Activated naive CD8-positive, alpha-beta T cell treated with anti-CD3 and anti-CD28 coated beads for 36 hours (primary cell): ENCODE results near the gene RGS16. TPM values are rescaled to one million over a fixed set of nuclear protein-coding genes. Genes with fewer than 3 reads are reported as not detected.
A peak's percentile ranks its signal among the peaks of the same experiment; 100 is the strongest.

Experiments used
- DNase-seq: peaks from one replicate; pipeline ENCODE4 v3.0.0; 2021
- H3K27ac Mint-ChIP-seq: one replicate; pipeline ENCODE4 v1.8.0; 2022; ENCODE audit warnings: mild to moderate bottlenecking, moderate library complexity, mixed read lengths
- H3K27me3 Mint-ChIP-seq: one replicate; pipeline ENCODE4 v1.8.0; 2022; ENCODE audit warnings: mild to moderate bottlenecking, mixed read lengths
- H3K36me3 Mint-ChIP-seq: one replicate; pipeline ENCODE4 v1.8.0; 2021; ENCODE audit warnings: mild to moderate bottlenecking, mixed read lengths
- H3K4me1 Mint-ChIP-seq: one replicate; pipeline ENCODE4 v1.8.0; 2021; ENCODE audit warnings: mixed read lengths
- H3K4me3 Mint-ChIP-seq: one replicate; pipeline ENCODE4 v1.8.0; 2022; ENCODE audit warnings: mild to moderate bottlenecking, moderate library complexity, mixed read lengths
- H3K9me3 Mint-ChIP-seq: one replicate; pipeline ENCODE4 v1.8.0; 2022; ENCODE audit warnings: mixed read lengths
- total RNA-seq, 2 experiments: library from RNA; stranded (reverse); gene quantifications; one replicate each; pipeline ENCODE4 v1.2.3, GENCODE V29; 2021

Gene RGS16
- total RNA-seq, 2 experiments from 2014 or later = 68.1 to 70.7 TPM

DNA sequence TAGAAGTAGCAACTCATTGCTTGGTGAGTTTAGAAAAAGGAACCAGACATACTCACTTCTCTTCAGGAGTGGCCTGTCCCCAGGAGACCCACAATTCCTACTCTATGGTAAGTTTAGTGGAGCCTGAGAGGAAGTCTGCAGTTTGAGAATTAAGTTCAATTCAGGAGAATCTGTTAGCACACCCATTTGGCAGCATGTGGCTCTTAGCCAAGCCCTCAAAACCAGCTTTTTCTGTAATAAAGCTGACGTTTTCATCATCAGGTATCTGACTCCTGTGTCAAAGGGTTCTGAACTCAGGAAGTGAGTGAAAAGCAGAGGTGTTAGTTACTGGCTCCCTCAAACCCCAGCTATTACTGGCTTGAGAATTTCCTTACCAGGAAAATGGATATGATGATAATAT, 20.4 kb upstream of the RGS16 start:
- Mint-ChIP-seq H3K36me3 (peaks cover 4% of the 10 kb centered on the region), H3K4me1 (peaks cover 77% of the 10 kb centered on the region)

DNA sequence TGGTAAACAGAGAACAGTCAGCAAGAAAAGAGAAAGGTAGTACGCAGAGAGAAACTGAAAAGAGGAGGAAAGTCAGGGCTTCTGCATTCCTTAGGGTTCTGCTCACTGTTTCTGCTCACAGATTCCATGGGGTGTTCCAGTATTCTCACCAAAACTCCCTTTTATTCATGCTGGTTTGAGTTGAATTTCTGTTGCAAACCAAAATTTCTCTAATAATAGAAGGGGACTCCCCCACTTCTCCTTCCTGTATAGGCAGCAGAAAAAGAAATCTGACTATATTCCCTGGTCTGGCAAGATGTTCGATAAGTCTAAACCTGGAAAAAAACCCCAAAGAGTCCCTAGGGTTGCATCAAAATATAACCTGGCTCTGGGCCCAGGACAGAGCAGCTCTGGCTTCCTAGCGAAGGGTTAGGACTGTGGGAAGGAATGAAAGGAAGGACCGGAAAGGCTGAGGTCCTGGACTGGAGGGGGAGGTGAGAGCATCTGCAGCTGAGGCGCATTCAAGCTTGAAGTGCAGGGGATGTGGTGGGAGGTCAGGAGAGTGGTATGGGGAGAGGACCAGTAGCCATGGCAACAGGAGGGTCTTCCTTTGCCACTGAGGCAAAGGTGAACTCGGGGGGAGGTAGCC, 18.8 kb upstream of the RGS16 start:
- peaks cover 80% of the 10 kb centered on the region for H3K4me1 Mint-ChIP-seq
- H3K36me3 Mint-ChIP-seq = peaks cover 4% of the 10 kb centered on the region
- H3K27ac Mint-ChIP-seq = no peak overlapping the region
- H3K9me3 Mint-ChIP-seq = peaks cover 10% of the 10 kb centered on the region
- H3K27me3 Mint-ChIP-seq = peaks cover 20% of the 10 kb centered on the region
- peak overlapping the region; percentile 11 for H3K4me3 Mint-ChIP-seq
- no peak for DNase-seq

More for the DNA sequence above, 20.4 kb upstream of the RGS16 start:
- H3K27me3 Mint-ChIP-seq = peaks cover 20% of the 10 kb centered on the region
- DNase-seq = no peak
- H3K9me3 Mint-ChIP-seq = peaks cover 7% of the 10 kb centered on the region
- no peak overlapping the region for H3K4me3 Mint-ChIP-seq
- H3K27ac Mint-ChIP-seq = peak overlapping the region; percentile 58

DNA sequence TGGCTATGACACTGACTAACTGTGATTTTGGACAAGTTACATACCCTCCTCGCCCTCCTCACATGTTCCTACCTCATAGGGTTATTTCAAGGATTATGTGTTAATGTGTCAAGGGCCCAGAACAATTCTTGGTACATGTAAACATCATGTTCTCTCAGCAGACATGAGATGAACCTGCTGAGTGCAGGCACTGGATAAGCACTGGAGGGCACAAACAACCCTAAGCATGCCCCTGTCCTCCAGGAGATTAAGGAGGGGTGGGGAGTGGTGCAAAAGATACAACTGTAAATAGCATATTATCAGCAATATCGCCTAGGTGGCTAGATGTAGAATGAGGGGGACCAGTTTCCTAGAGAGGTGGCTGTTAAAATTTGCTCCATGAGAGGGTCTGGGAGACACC, 17.7 kb upstream of the RGS16 start:
- H3K36me3 Mint-ChIP-seq = peaks cover 4% of the 10 kb centered on the region
- peaks cover 10% of the 10 kb centered on the region for H3K9me3 Mint-ChIP-seq
- peaks cover 88% of the 10 kb centered on the region for H3K4me1 Mint-ChIP-seq
- DNase-seq = no peak
- no peak overlapping the region for H3K4me3 Mint-ChIP-seq
- no peak overlapping the region for H3K27ac Mint-ChIP-seq
- peaks cover 10% of the 10 kb centered on the region for H3K27me3 Mint-ChIP-seq

DNA sequence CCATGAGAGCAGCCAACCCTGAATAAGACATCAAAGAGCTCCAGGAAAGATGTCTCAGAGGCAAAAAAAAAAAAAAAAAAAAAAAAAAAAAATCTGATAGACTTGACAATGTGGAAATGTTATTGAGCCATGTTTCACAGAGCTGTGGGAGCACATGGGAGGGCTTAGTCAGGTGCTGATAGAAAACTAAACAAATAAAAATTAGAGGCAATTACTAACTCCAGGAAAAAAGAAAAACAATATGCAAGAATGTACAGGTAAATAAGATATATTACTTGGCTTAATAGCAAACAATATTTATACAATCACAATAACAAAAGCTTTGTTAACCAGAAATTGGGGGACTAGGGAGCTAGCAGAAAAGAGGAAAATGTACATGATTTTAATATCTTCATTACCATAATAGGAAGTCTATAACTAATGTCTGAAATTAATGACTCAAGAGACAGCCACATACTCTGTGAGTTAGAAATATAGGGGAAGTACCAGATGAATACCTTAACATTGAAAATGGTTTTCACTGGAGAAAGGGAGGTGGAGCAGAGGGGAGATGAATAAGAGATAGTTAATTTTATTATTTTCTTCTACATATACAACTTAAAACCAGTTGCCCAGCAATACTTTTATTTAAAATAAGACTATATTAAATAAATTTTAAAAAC, 16.9 kb upstream of the RGS16 start:
- peaks cover 11% of the 10 kb centered on the region for H3K9me3 Mint-ChIP-seq
- H3K4me3 Mint-ChIP-seq = peak overlapping the region; percentile 6
- peaks cover 4% of the 10 kb centered on the region for H3K36me3 Mint-ChIP-seq
- peaks cover 88% of the 10 kb centered on the region for H3K4me1 Mint-ChIP-seq
- peaks cover 12% of the 10 kb centered on the region for H3K27me3 Mint-ChIP-seq
- peak overlapping the region; percentile 81 for H3K27ac Mint-ChIP-seq
- DNase-seq = no peak

DNA sequence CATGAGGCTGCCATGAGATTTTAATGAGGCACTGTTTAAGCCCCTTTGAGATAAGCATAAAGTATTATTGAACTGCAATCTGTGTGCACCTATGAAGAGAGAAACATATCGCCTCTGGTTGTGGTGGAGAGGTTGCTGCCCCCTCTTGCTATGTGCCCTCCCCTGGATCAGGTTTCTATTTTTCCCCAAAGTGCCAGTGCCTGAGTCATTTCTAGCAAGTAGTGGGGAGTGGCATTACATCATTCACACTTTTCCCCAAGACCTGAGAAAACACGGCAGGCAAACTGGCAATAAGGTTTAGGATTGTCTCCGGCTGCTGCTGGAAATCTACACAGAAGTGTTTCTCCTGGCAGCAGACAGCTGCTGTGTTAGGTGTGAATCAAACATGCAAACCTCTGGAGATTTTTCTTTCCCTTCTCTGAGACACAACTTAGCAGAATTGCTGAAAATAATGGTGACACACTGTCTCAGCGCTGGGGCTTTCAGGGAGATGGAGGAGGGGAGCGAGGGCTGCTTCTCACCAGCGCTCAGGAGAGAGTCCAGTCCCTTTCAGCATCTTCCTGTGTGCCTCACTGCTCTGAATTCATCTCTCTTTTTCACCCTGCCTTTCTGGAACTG, 13.7 kb upstream of the RGS16 start:
- Mint-ChIP-seq H3K4me1 (peaks cover 82% of the 10 kb centered on the region), H3K27me3 (peaks cover 26% of the 10 kb centered on the region)

DNA sequence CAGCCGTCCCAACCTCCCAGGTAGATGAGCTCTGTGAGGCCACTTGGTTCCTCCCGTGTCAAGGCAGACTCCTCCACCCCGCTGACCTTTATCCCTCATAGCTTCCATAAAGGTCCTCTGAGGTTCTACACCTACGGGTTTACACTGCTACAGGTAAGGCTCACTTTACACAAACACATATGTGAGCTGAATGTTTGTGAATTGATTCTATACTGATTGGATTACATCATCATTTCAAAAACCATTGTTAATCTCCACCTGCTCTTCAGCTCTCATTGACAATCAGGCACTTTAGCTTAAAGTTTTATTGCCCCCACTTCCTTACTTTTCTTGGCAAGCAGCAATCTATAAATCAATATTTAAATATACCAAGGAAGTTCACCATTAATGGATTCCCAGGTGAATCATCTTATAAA, 12.8 kb upstream of the RGS16 start:
- H3K27ac Mint-ChIP-seq = peak overlapping the region; percentile 88
- peaks cover 5% of the 10 kb centered on the region for H3K36me3 Mint-ChIP-seq
- peaks cover 35% of the 10 kb centered on the region for H3K27me3 Mint-ChIP-seq
- H3K4me3 Mint-ChIP-seq = no peak overlapping the region
- DNase-seq = no peak
- H3K9me3 Mint-ChIP-seq = peaks cover 12% of the 10 kb centered on the region
- H3K4me1 Mint-ChIP-seq = peaks cover 79% of the 10 kb centered on the region

More for the DNA sequence above, 13.7 kb upstream of the RGS16 start:
- DNase-seq = peak; percentile 26
- Mint-ChIP-seq H3K4me3 (peak overlapping the region; percentile 22), H3K36me3 (peaks cover 5% of the 10 kb centered on the region), H3K9me3 (peaks cover 12% of the 10 kb centered on the region), H3K27ac (peak overlapping the region; percentile 88)

DNA sequence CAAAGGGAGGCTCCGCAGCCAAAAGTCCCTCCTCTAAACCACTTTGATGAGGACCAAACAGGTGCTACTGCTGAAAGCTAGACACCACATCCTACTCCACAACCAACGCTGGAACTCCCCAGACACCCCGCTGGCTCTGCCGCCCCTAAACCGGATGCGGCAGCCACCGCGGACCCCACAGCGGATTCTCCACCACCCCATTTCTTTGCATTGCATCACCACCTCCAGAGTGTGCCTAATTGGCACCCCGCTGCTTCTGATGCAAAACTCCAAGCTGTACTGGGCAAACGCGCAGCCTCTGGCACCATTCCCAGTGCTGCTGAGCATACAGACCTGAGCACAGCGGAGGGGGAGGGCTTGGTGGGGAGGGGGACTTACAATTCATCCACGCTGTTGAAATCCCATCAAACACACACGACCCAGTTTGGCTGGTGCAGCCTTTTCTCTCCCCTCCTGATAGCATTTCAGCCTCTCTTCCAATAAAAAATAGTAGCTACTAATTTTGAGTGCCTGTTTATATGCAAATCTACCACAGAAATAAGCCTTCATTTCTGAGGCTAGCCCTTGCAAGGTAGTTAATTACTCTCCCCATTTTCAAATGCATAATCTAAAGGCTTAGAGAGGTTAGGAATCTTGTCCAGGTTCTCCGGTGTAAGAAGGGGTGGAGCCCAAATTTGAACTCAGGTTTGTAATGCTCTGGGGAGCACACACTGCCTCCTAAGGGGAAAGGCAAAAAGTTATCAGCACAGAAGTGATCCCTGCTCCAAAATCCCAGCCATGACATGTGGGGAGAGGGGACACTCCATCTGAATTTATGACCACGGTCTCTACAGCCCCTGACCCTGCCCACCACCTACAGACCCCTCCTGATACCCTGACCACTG, 12.2 kb upstream of the RGS16 start:
- peaks cover 41% of the 10 kb centered on the region for H3K27me3 Mint-ChIP-seq
- peaks cover 74% of the 10 kb centered on the region for H3K4me1 Mint-ChIP-seq
- peak; percentile 91 for DNase-seq
- peaks cover 5% of the 10 kb centered on the region for H3K36me3 Mint-ChIP-seq
- H3K9me3 Mint-ChIP-seq = peaks cover 12% of the 10 kb centered on the region
- H3K27ac Mint-ChIP-seq = peak overlapping the region; percentile 88
- peak overlapping the region; percentile 71 for H3K4me3 Mint-ChIP-seq

DNA sequence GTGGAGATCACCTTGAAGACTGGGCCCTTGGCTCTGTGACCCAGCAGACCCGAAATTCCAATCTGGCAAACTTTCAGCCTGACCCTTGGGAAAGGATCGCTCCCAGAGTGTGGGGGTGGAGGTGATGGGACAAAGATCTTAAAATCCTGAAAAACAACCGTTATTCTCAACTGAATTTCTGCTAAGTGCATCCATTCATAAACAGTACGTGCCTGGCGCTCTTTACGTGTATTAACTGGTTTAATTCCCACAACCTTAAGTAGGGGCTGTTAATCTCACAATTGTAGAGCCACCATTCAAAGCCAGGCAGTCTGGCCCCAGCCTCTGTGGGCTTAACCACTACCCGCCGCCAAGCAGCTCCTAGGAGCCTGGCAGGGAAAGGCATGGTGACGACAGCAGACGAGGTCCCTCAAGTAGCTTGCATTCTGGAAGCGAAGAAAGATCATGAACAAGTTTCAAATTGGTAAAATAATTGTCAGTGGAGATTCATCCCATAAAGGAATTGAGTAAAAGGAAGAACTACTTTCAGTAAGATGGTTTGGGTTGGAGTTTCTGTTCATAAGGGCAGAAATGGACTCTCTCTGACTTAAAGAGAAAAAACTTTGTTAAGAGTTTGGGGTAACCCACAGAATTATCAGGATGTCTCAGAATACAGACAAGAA, 11.4 kb upstream of the RGS16 start:
- H3K27ac Mint-ChIP-seq = peak overlapping the region; percentile 88
- peaks cover 47% of the 10 kb centered on the region for H3K27me3 Mint-ChIP-seq
- DNase-seq = peak; percentile 73
- peaks cover 6% of the 10 kb centered on the region for H3K9me3 Mint-ChIP-seq
- peaks cover 4% of the 10 kb centered on the region for H3K36me3 Mint-ChIP-seq
- peak overlapping the region; percentile 71 for H3K4me3 Mint-ChIP-seq
- H3K4me1 Mint-ChIP-seq = peaks cover 70% of the 10 kb centered on the region

DNA sequence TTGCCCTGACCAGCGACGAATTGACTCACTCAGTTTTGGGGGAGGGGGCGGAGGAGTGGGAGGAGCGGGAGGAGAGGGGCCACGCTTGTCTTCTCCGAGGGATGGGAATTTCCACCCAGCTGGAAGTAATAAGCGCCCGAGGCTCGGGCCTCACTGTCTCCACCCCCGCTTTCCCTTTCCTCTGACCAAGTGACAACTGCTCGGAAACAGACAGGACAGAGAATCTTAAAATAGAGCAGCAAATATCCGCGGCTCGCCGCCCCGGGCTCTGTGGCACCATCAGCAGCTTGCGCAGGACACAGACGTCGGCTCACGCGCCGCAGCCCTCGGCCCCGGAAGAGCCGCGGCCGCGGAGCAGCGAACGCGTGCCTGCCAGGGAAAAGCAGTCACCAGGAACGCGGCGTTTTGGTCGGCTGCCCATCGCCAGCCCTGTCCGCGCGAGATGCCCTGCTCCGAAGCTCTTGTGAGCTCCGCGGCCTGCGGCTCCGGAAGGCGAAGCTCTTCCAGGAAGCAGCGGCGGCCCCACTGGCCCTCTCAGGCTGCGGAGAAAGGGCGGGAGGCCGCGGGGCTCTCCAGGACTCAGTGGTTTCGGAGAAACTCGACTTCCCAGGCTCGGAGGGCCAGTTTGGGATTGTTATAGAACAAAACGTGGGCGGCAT, 10.7 kb upstream of the RGS16 start:
- H3K9me3 Mint-ChIP-seq = peaks cover 6% of the 10 kb centered on the region
- peak overlapping the region; percentile 71 for H3K4me3 Mint-ChIP-seq
- H3K36me3 Mint-ChIP-seq = peaks cover 1% of the 10 kb centered on the region
- peaks cover 47% of the 10 kb centered on the region for H3K27me3 Mint-ChIP-seq
- H3K4me1 Mint-ChIP-seq = peaks cover 68% of the 10 kb centered on the region
- DNase-seq = peak; percentile 74
- peak overlapping the region; percentile 88 for H3K27ac Mint-ChIP-seq

DNA sequence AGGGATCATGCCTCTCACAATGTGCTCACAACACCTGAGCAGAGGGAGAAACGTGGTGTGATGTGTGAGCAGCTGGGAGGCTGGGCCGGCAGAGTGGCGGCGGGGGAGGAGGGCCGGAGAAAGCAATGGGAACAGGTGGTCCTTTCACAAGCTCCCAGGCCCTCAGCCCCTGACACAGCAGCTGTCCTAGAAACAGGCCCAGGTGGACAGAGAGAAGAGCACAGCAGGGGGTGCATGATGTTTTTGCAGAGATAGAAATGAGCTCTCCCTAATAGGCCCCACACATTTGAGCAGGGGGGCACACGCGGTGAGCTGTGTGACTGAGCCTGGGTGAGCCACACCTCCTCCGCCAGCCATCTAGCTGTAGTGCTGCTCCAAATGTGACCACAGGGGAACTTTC, 7.6 kb upstream of the RGS16 start:
- peaks cover 1% of the 10 kb centered on the region for H3K36me3 Mint-ChIP-seq
- H3K4me1 Mint-ChIP-seq = peaks cover 65% of the 10 kb centered on the region
- H3K27me3 Mint-ChIP-seq = peaks cover 55% of the 10 kb centered on the region
- H3K4me3 Mint-ChIP-seq = no peak overlapping the region
- peaks cover 1% of the 10 kb centered on the region for H3K9me3 Mint-ChIP-seq
- no peak overlapping the region for H3K27ac Mint-ChIP-seq
- DNase-seq = no peak

DNA sequence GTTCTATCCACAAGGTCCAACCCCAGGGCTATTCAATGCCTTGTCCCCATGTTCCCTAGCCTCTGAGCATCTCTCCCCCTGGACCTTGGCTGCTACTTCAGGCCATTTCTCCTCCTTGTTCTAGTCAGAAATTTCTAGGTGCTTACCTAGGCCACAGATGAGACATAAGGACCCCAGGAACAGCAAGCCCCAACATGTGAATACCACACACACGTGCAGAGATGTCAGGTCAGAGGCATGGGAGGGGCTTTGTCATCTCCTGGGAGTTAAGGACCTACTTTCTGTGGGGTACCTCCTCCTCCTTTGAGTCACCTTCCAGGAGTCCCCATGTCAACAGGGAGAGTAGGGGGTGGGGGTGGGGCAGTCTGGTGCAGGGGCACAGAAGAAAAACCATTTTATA, 7.1 kb upstream of the RGS16 start:
- H3K4me3 Mint-ChIP-seq = no peak overlapping the region
- peaks cover 64% of the 10 kb centered on the region for H3K4me1 Mint-ChIP-seq
- no peak overlapping the region for H3K27ac Mint-ChIP-seq
- no peak for DNase-seq
- peaks cover 55% of the 10 kb centered on the region for H3K27me3 Mint-ChIP-seq
- peaks cover 1% of the 10 kb centered on the region for H3K9me3 Mint-ChIP-seq
- H3K36me3 Mint-ChIP-seq = peaks cover 1% of the 10 kb centered on the region

DNA sequence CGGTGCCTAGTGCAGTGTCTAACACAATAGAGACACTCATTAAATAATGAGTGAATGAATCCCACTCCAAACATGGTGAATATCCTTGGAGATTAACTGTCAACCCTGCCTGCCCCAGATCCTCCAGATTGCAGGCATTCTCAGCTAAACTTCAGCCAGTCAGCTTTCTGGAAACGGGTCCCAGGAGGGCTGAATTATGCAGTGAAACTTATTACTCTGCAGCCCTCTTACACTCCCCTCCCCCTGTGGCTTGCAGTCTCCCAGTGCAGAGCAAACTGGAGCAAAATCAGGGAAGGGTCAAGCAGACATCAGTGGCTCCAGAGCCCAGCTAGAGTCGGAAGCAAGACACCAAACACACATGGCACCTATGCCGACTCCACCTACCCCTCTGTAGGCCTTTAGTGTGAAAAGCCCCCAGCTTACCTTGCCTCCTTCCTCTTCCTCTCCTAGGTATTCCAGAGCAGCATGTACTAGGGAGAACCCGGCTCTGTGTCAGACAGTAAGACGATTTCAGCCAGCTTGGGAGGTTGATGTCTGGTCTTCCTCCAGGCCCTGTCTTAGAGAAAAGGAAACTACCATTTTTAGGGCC, 6.5 kb upstream of the RGS16 start:
- H3K36me3 Mint-ChIP-seq = no peaks in the 10 kb centered on the region
- H3K27ac Mint-ChIP-seq = no peak overlapping the region
- peaks cover 59% of the 10 kb centered on the region for H3K4me1 Mint-ChIP-seq
- no peak overlapping the region for H3K4me3 Mint-ChIP-seq
- DNase-seq = no peak
- no peaks in the 10 kb centered on the region for H3K9me3 Mint-ChIP-seq
- peaks cover 52% of the 10 kb centered on the region for H3K27me3 Mint-ChIP-seq

DNA sequence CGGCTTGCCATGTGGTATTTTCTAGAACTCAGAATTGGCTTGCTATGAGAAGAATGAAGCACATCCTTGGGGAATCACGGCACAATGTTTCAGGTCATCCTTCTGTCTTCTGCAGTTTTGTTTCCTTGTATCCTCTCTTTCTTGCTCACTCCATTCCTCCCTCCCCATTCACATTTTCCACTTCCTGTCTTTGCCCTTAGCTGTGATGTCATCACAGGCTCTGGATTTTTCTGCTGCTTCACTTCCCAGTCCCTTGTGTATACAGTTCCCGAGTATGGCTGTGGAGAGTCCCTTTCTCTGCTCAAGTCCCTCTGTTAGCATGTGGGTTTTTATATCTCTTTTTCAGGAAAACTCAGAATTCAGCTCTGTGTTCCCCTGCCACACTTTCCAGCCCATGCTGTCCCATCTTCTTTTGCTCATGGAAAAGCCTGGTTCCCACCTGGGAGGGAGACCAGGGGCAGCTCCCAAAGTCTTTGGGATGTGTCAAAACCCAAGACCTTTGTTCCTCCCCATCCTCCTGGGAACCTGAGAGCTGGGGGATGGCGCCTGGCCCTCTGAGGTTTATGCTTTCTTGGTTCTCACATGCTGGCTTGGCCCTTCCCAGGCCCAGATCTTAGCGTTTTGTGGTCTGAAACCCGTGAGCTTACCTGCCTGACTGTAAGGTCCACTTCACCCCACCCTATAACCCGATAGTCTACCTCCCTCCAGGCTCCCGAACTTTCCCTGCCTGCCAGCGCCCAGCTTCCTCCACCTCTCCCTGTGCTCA, 4.8 kb upstream of the RGS16 start:
- H3K36me3 Mint-ChIP-seq = peaks cover 2% of the 10 kb centered on the region
- H3K4me3 Mint-ChIP-seq = no peak overlapping the region
- no peak overlapping the region for H3K27ac Mint-ChIP-seq
- no peaks in the 10 kb centered on the region for H3K9me3 Mint-ChIP-seq
- no peak for DNase-seq
- peaks cover 53% of the 10 kb centered on the region for H3K4me1 Mint-ChIP-seq
- peaks cover 57% of the 10 kb centered on the region for H3K27me3 Mint-ChIP-seq
